ENCODE measurements around the gene RASA4B. TPM values are rescaled to one million over a fixed set of nuclear protein-coding genes. Genes with fewer than 3 reads are reported as not detected.
"Not testable (repeated sequence)": the region's sequence is repeated elsewhere in the genome, so short reads cannot be mapped to it uniquely, and the experiment has no call there.

The RASA4B gene
- 25.4 and 25.9 TPM in 2 replicates for total RNA-seq

GRCh38 chr7:102517550-102518147 is at the start of gene RASA4B:
TSS of gene RASA4B (minus strand) at chr7:102517777. CDS start at chr7:102517710, 67 bp downstream.
- DNase-seq (ENCODE audit: low spot score); H3K4me1 Mint-ChIP-seq (ENCODE audit: low read depth); H3K27ac Mint-ChIP-seq; H3K36me3 Mint-ChIP-seq (ENCODE audit: low read depth); intact Hi-C loops (cut with micrococcal nuclease); H3K27me3 Mint-ChIP-seq (ENCODE audit: insufficient read depth); H3K9me3 Mint-ChIP-seq: not testable (repeated sequence)
- peak within 1 kb of the TSS; percentile 57 for H3K4me3 Mint-ChIP-seq

DNA sequence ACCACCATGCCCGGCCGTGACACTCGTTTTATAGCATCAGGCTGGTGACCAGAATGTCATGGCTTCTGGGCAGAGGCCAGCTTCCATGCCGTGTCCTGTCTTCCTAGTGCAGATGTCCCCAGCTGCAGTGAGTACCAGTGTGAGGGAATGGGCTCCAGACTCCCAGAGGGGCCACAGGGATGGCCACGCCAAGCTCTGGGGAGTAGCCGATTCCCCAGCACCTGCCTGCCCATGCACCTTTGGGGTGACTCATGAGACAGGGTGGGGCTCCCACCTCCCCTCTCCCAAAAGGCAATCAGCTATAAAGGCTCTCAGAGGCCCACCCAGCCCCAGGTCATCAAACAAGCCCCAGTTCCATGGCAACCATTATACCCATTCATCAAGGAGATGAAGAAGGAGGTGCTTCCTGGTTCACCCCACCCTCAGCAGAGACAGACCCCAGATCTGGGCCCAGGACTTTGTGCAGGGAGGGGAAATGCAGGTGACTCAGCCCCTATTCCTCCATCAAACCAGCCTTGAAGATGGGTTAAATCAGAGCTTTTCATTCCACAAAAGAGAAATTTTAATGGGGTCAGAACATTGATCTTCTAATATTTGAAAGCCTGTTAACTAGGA is 33.3 kb upstream of the RASA4B start, which contains the start of gene SPDYE2:
Gene SPDYE2 (plus strand): TSS at position 419 of the 615 bp plus-strand sequence. CDS start 2,030 bp downstream, outside the sequence.
- H3K4me1 Mint-ChIP-seq (ENCODE audit: low read depth); H3K27ac Mint-ChIP-seq; H3K9me3 Mint-ChIP-seq; H3K4me3 Mint-ChIP-seq; intact Hi-C loops (cut with micrococcal nuclease); H3K36me3 Mint-ChIP-seq (ENCODE audit: low read depth); DNase-seq (ENCODE audit: low spot score); H3K27me3 Mint-ChIP-seq (ENCODE audit: insufficient read depth): not testable (repeated sequence)

DNA sequence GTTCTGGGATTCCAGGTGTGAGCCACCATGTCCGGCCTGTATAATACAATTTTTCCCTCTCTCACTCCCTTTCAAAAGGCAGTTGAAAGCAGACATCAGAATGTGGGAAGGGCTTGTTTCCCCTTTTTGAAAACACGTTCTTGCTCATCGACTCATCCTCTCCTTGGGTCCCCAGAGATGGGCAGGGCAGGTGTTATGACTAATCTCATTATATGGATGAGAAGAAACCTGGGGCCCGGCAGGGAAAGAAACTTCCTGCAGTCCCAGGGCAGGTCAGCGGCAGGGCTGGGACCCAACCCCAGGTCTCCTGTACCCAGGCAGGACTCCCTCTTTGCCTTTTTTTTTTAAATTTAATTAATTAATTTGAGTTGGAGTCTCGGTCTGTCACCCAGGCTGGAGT is 28.8 kb upstream of the RASA4B start:
- H3K9me3 Mint-ChIP-seq; H3K4me1 Mint-ChIP-seq (ENCODE audit: low read depth); H3K27me3 Mint-ChIP-seq (ENCODE audit: insufficient read depth); intact Hi-C loops (cut with micrococcal nuclease); DNase-seq (ENCODE audit: low spot score); H3K27ac Mint-ChIP-seq; H3K4me3 Mint-ChIP-seq; H3K36me3 Mint-ChIP-seq (ENCODE audit: low read depth): not testable (repeated sequence)

GRCh38 chr7:102545288-102545687 is 27.7 kb upstream of the RASA4B start:
- intact Hi-C loops (cut with micrococcal nuclease); DNase-seq (ENCODE audit: low spot score); H3K4me3 Mint-ChIP-seq; H3K9me3 Mint-ChIP-seq; H3K4me1 Mint-ChIP-seq (ENCODE audit: low read depth); H3K27me3 Mint-ChIP-seq (ENCODE audit: insufficient read depth); H3K27ac Mint-ChIP-seq; H3K36me3 Mint-ChIP-seq (ENCODE audit: low read depth): not testable (repeated sequence)

- intact Hi-C loops (cut with micrococcal nuclease); H3K36me3 Mint-ChIP-seq (ENCODE audit: low read depth); H3K4me3 Mint-ChIP-seq; H3K27me3 Mint-ChIP-seq (ENCODE audit: insufficient read depth); H3K4me1 Mint-ChIP-seq (ENCODE audit: low read depth); DNase-seq (ENCODE audit: low spot score); H3K27ac Mint-ChIP-seq; H3K9me3 Mint-ChIP-seq: not testable (repeated sequence)
Measured at GRCh38 chr7:102544372-102544771, 26.8 kb upstream of the RASA4B start.

DNA sequence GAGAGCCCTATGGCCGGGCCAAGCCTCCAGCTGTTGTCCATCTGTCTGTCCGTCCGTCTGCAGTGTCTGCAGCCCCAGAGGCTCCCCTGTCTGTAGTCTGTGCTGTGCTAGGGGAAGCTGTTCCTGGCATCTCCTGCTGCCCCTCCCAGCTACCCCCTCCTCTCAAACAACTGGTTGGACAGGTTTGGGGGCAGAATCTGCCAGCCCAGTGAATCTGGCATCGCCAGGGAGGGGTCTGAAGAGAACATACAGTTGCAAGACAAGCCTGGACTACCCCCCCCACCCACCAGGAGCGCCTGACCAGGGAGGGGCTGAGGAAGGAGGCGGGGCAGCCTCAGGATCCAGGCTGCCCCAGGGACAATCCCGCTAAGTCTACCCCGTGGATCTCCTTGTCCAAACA is 26.0 kb upstream of the RASA4B start, which contains the start of gene UPK3BL2:
Gene UPK3BL2 (minus strand): TSS at position 101 of the 400 bp plus-strand sequence. CDS start 60 bp downstream, at position 41.
- H3K27ac Mint-ChIP-seq; H3K9me3 Mint-ChIP-seq; H3K27me3 Mint-ChIP-seq (ENCODE audit: insufficient read depth); H3K4me1 Mint-ChIP-seq (ENCODE audit: low read depth); H3K36me3 Mint-ChIP-seq (ENCODE audit: low read depth); intact Hi-C loops (cut with micrococcal nuclease); DNase-seq (ENCODE audit: low spot score); H3K4me3 Mint-ChIP-seq: not testable (repeated sequence)

DNA sequence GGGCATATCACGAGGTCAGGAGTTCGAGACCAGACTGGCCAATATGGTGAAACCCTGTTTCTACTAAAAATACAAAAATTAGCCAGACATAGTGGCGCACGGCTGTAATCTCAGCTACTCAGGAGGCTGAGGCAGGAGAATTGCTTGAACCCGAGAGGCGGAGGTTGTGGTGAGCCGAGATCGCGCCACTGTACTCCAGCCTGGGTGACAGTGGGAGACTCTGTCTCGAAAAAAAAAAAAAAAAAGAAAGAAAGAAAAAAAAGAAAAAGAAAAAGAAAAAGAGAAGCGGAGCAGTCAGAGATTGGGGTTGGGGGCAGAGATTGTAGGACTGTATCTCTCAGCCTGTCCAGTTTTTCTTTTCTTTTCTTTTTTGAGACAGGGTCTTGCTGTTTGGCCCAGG is 25.2 kb upstream of the RASA4B start:
- H3K9me3 Mint-ChIP-seq; H3K27ac Mint-ChIP-seq; DNase-seq (ENCODE audit: low spot score); H3K4me3 Mint-ChIP-seq; H3K36me3 Mint-ChIP-seq (ENCODE audit: low read depth); intact Hi-C loops (cut with micrococcal nuclease); H3K4me1 Mint-ChIP-seq (ENCODE audit: low read depth); H3K27me3 Mint-ChIP-seq (ENCODE audit: insufficient read depth): not testable (repeated sequence)

- H3K36me3 Mint-ChIP-seq (ENCODE audit: low read depth); H3K9me3 Mint-ChIP-seq; intact Hi-C loops (cut with micrococcal nuclease); H3K27me3 Mint-ChIP-seq (ENCODE audit: insufficient read depth); H3K4me1 Mint-ChIP-seq (ENCODE audit: low read depth); H3K4me3 Mint-ChIP-seq; H3K27ac Mint-ChIP-seq; DNase-seq (ENCODE audit: low spot score): not testable (repeated sequence)
Measured at GRCh38 chr7:102542083-102542482, 24.5 kb upstream of the RASA4B start.

- H3K36me3 Mint-ChIP-seq (ENCODE audit: low read depth); H3K4me1 Mint-ChIP-seq (ENCODE audit: low read depth); H3K27ac Mint-ChIP-seq; H3K9me3 Mint-ChIP-seq; H3K4me3 Mint-ChIP-seq; intact Hi-C loops (cut with micrococcal nuclease); H3K27me3 Mint-ChIP-seq (ENCODE audit: insufficient read depth); DNase-seq (ENCODE audit: low spot score): not testable (repeated sequence)
Measured at GRCh38 chr7:102540604-102541003, 23.0 kb upstream of the RASA4B start.

GRCh38 chr7:102535062-102535615 is 17.6 kb upstream of the RASA4B start:
- H3K27me3 Mint-ChIP-seq (ENCODE audit: insufficient read depth); H3K9me3 Mint-ChIP-seq; H3K36me3 Mint-ChIP-seq (ENCODE audit: low read depth): not testable (repeated sequence)

GRCh38 chr7:102532127-102532526 is 14.6 kb upstream of the RASA4B start:
- intact Hi-C loops (cut with micrococcal nuclease); H3K4me3 Mint-ChIP-seq; H3K4me1 Mint-ChIP-seq (ENCODE audit: low read depth); H3K9me3 Mint-ChIP-seq; H3K27me3 Mint-ChIP-seq (ENCODE audit: insufficient read depth); H3K36me3 Mint-ChIP-seq (ENCODE audit: low read depth); H3K27ac Mint-ChIP-seq; DNase-seq (ENCODE audit: low spot score): not testable (repeated sequence)

More at GRCh38 chr7:102535062-102535615, 17.6 kb upstream of the RASA4B start:
- H3K4me1 Mint-ChIP-seq (ENCODE audit: low read depth); DNase-seq (ENCODE audit: low spot score); intact Hi-C loops (cut with micrococcal nuclease); H3K4me3 Mint-ChIP-seq; H3K27ac Mint-ChIP-seq: not testable (repeated sequence)

- DNase-seq (ENCODE audit: low spot score); intact Hi-C loops (cut with micrococcal nuclease): not testable (repeated sequence)
Measured at GRCh38 chr7:102531583-102531982, 14.0 kb upstream of the RASA4B start.

More at GRCh38 chr7:102531583-102531982, 14.0 kb upstream of the RASA4B start:
- not testable (repeated sequence) for H3K9me3 Mint-ChIP-seq; H3K27ac Mint-ChIP-seq; H3K4me1 Mint-ChIP-seq (ENCODE audit: low read depth); H3K36me3 Mint-ChIP-seq (ENCODE audit: low read depth); H3K4me3 Mint-ChIP-seq; H3K27me3 Mint-ChIP-seq (ENCODE audit: insufficient read depth)
